BLaER1 treated with 17β-estradiol and CSF1 and Interleukin-3, amounts not matched to agents 10 nM and 100 nM (cell line): ENCODE data around the gene LSM12.

Source experiments
- H3K27ac ChIP-seq, 11 experiments: shearing (Covaris generic); formaldehyde crosslinking; 2 replicates each; pipeline ENCODE4 v1.8.1; 2022
- H3K27me3 ChIP-seq, 11 experiments: shearing (Covaris generic); formaldehyde crosslinking; 2 replicates each; pipeline ENCODE4 v1.8.1; 2022
- H3K36me3 ChIP-seq, 11 experiments: shearing (Covaris generic); formaldehyde crosslinking; 2 replicates each; pipeline ENCODE4 v1.8.1; 2022
- H3K4me1 ChIP-seq, 10 experiments: shearing (Covaris generic); formaldehyde crosslinking; 2 replicates each; pipeline ENCODE4 v1.8.1; 2022
- H3K4me2 ChIP-seq, 11 experiments: shearing (Covaris generic); formaldehyde crosslinking; 2 replicates each; pipeline ENCODE4 v1.8.1; 2022
- H3K4me3 ChIP-seq, 10 experiments: shearing (Covaris generic); formaldehyde crosslinking; 2 replicates each; pipeline ENCODE4 v1.8.1; 2022
- H3K9ac ChIP-seq, 11 experiments: shearing (Covaris generic); formaldehyde crosslinking; 2 replicates each; pipeline ENCODE4 v1.8.1; 2022
- H3K9me3 ChIP-seq, 11 experiments: shearing (Covaris generic); formaldehyde crosslinking; replicated peaks in 1 of 11; 2 replicates each; pipeline ENCODE4 v1.8.1; 2022
- H4K20me1 ChIP-seq, 11 experiments: shearing (Covaris generic); formaldehyde crosslinking; 2 replicates each; pipeline ENCODE4 v1.8.1; 2022
- Cebpa-rat ChIP-seq, 11 experiments: shearing (Covaris generic); IDR thresholded peaks; 2 replicates each; pipeline ENCODE4 v1.8.1; 2022

LSM12 gene

GRCh38 chr17:44006598-44007345, 59.7 kb downstream of the LSM12 start:
- TF ChIP-seq Cebpa-rat (IDR thresholded peaks at IDR 0.05), result no peak

GRCh38 chr17:44006272-44006597, 60.2 kb downstream of the LSM12 start:
- Histone ChIP-seq H3K9ac (peak overlapping the region; percentile 2 to 77 (median 43); a peak in 15 of 22 replicates), H3K9me3 (no peaks in the 10 kb centered on the region), H3K27ac (peak overlapping the region in 2 of 11 experiments; percentile 19 to 53; a peak in 3 of 22 replicates), H3K4me3 (peak overlapping the region; percentile 60 to 84 (median 73)), H3K36me3 (peaks cover under 1 to 16% (median 6%) of the 10 kb centered on the region in 11 experiments; a peak in 12 of 22 replicates), H3K4me2 (peak overlapping the region; percentile 82 to 100 (median 100)), H4K20me1 (peaks cover 0 to 25% (median 15%) of the 10 kb centered on the region in 11 experiments; a peak in 15 of 22 replicates), H3K27me3 (peaks cover 44 to 72% (median 62%) of the 10 kb centered on the region in 11 experiments), H3K4me1 (peaks cover 35 to 75% (median 50%) of the 10 kb centered on the region in 10 experiments)
- no peak for TF ChIP-seq Cebpa-rat (IDR thresholded peaks at IDR 0.05)

More at GRCh38 chr17:44006598-44007345, 59.7 kb downstream of the LSM12 start:
- H3K4me2 ChIP-seq, result peak overlapping the region; percentile 94 to 100 (median 100)
- H3K27me3 ChIP-seq, result peaks cover 44 to 67% (median 60%) of the 10 kb centered on the region in 11 experiments
- peak overlapping the region; percentile 60 to 84 (median 73) for H3K4me3 ChIP-seq
- H3K9ac ChIP-seq, result peak overlapping the region; percentile 63 to 79 (median 76)
- H3K9me3 ChIP-seq, result no peaks in the 10 kb centered on the region
- H4K20me1 ChIP-seq, result peaks cover 0 to 25% (median 15%) of the 10 kb centered on the region in 11 experiments; a peak in 15 of 22 replicates
- peaks cover 39 to 79% (median 55%) of the 10 kb centered on the region in 10 experiments for H3K4me1 ChIP-seq
- peaks cover 5 to 21% (median 10%) of the 10 kb centered on the region in 11 experiments; a peak in 14 of 22 replicates for H3K36me3 ChIP-seq
- peak overlapping the region in 9 of 11 experiments; percentile 23 to 70 (median 51); a peak in 17 of 22 replicates for H3K27ac ChIP-seq

GRCh38 chr17:44005527-44006271, 60.8 kb downstream of the LSM12 start:
- no peak for TF ChIP-seq Cebpa-rat (IDR thresholded peaks at IDR 0.05)
- Histone ChIP-seq H3K27ac (peak overlapping the region in 1 of 11 experiments; percentile 53; a peak in 2 of 22 replicates), H3K27me3 (peaks cover 44 to 74% (median 62%) of the 10 kb centered on the region in 11 experiments), H3K4me2 (peak overlapping the region; percentile 82 to 100 (median 100)), H3K4me3 (peak overlapping the region; percentile 60 to 84 (median 73); a peak in 18 of 20 replicates), H3K9me3 (no peaks in the 10 kb centered on the region), H3K36me3 (peaks cover 0 to 13% (median 6%) of the 10 kb centered on the region in 11 experiments; a peak in 10 of 22 replicates), H4K20me1 (peaks cover 0 to 25% (median 15%) of the 10 kb centered on the region in 11 experiments; a peak in 15 of 22 replicates), H3K9ac (peak overlapping the region in 9 of 11 experiments; percentile 2 to 77 (median 51); a peak in 8 of 22 replicates), H3K4me1 (peaks cover 29 to 70% (median 44%) of the 10 kb centered on the region in 10 experiments)

GRCh38 chr17:44004761-44005526, 61.5 kb downstream of the LSM12 start:
- peak overlapping the region in 3 of 11 experiments; percentile 2 to 29 (median 28); a peak in 4 of 22 replicates for H3K4me2 ChIP-seq
- peaks cover 0 to 6% (median 5%) of the 10 kb centered on the region in 11 experiments; a peak in 6 of 22 replicates for H3K36me3 ChIP-seq
- no peaks in the 10 kb centered on the region for H3K9me3 ChIP-seq
- H3K4me3 ChIP-seq, result peak overlapping the region in 1 of 10 experiments; percentile 44; a peak in 1 of 20 replicates
- no peak for TF ChIP-seq Cebpa-rat (IDR thresholded peaks at IDR 0.05)
- peaks cover 44 to 74% (median 62%) of the 10 kb centered on the region in 11 experiments for H3K27me3 ChIP-seq
- no peak overlapping the region for H3K9ac ChIP-seq
- peaks cover 26 to 65% (median 42%) of the 10 kb centered on the region in 10 experiments for H3K4me1 ChIP-seq
- peaks cover 0 to 25% (median 15%) of the 10 kb centered on the region in 11 experiments; a peak in 15 of 22 replicates for H4K20me1 ChIP-seq
- H3K27ac ChIP-seq, result no peak overlapping the region

DNA sequence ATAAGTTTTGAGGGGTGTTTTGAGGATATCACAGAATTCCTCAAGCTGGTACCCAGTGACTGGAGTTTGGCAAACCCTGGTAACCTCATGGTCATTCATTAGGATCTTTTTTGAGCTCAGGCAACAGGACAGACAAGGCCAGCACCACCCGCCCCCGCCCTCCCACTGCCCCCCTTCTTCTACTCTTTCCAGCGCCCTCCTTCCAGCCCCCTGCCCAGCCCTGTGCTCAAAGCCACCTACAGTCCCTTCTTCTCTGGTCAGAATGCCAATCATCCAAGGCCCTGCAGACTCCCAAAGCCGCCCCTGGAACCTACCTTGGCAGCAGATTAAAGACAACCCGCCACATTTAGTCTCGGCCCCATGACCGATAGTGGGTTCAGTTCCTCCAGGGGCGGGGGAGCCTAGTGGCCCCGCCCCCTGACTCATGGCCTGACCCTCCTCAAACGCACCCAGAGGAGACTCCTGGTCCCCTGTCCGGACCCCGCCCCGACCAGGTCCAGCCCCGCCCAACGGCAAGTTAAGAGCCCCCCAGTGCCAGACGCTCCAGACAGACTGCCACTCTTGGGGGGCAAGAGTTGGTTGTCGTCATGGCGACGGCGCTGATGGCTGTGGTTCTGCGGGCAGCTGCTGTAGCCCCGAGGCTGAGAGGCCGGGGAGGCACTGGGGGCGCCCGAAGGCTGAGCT, 62.3 kb downstream of the LSM12 start, which contains the start of gene NAGS:
Gene NAGS (plus strand): TSS at position 546 of the 684 bp plus-strand sequence. CDS start 42 bp downstream, at position 588.
- H3K27ac ChIP-seq, result no peak within 1 kb of the TSS
- peak within 1 kb of the TSS in 3 of 11 experiments; percentile 2 to 29 (median 28); a peak in 4 of 22 replicates for H3K4me2 ChIP-seq
- peak within 1 kb of the TSS in 1 of 10 experiments; percentile 44; a peak in 1 of 20 replicates for H3K4me3 ChIP-seq
- no peak for TF ChIP-seq Cebpa-rat (IDR thresholded peaks at IDR 0.05)
- peaks cover 44 to 74% (median 62%) of the 10 kb centered on the region in 11 experiments for H3K27me3 ChIP-seq
- peaks cover 0 to 2% (median under 1%) of the 10 kb centered on the region in 11 experiments; a peak in 4 of 22 replicates for H3K36me3 ChIP-seq
- no peaks in the 10 kb centered on the region for H3K9me3 ChIP-seq
- H3K9ac ChIP-seq, result no peak within 1 kb of the TSS
- H3K4me1 ChIP-seq, result peaks cover 26 to 63% (median 37%) of the 10 kb centered on the region in 10 experiments
- peaks cover 0 to 25% (median 15%) of the 10 kb centered on the region in 11 experiments; a peak in 15 of 22 replicates for H4K20me1 ChIP-seq

- no peak overlapping the region for H3K27ac ChIP-seq
- peak overlapping the region in 4 of 11 experiments; percentile 6 to 38 (median 15); a peak in 5 of 22 replicates for H3K4me2 ChIP-seq
- no peak overlapping the region for H3K9ac ChIP-seq
- TF ChIP-seq Cebpa-rat (IDR thresholded peaks at IDR 0.05), result no peak
- H3K9me3 ChIP-seq, result no peaks in the 10 kb centered on the region
- peaks cover 44 to 63% (median 59%) of the 10 kb centered on the region in 11 experiments for H3K27me3 ChIP-seq
- H4K20me1 ChIP-seq, result peaks cover 0 to 22% (median 15%) of the 10 kb centered on the region in 11 experiments; a peak in 15 of 22 replicates
- peaks cover 8 to 55% (median 25%) of the 10 kb centered on the region in 10 experiments for H3K4me1 ChIP-seq
- no peak overlapping the region for H3K4me3 ChIP-seq
- H3K36me3 ChIP-seq, result no peaks in the 10 kb centered on the region
These were observed 64.2 kb downstream of the LSM12 start for GRCh38 chr17:44002141-44002848.

DNA sequence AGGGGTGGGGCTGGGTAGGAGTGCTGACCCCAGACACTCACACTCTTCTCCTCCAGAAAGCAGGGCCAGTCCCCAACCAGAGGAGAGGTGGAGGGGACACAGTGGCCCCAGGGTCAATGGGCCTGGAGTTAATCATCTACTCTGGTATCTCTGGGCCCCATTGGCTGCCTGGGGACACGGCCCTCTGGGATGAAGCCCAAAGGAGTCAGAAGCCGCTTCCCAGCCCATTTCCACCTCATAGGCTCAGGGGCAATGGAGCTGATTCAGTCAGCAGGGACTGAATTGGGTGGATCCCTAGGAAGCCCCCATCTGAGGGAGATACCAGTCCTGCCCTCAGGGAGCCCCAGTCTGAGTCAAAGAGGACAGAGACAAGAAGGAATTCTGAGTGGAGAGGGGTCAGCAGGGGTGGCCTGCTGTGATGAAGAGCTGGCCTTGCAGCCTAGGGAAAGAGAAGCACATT, 65.0 kb downstream of the LSM12 start:
- no peak overlapping the region for H3K4me3 ChIP-seq
- TF ChIP-seq Cebpa-rat (IDR thresholded peaks at IDR 0.05), result no peak
- no peak overlapping the region for H3K9ac ChIP-seq
- H3K36me3 ChIP-seq, result no peaks in the 10 kb centered on the region
- peaks cover 6 to 52% (median 23%) of the 10 kb centered on the region in 10 experiments; a peak in 17 of 20 replicates for H3K4me1 ChIP-seq
- H3K4me2 ChIP-seq, result no peak overlapping the region
- H4K20me1 ChIP-seq, result peaks cover 0 to 22% (median 15%) of the 10 kb centered on the region in 11 experiments; a peak in 15 of 22 replicates
- H3K9me3 ChIP-seq, result no peaks in the 10 kb centered on the region
- peaks cover 43 to 55% (median 52%) of the 10 kb centered on the region in 11 experiments for H3K27me3 ChIP-seq
- no peak overlapping the region for H3K27ac ChIP-seq
